ENCODE measurements around the gene TCF7L1. TPM values are rescaled to one million over a fixed set of nuclear protein-coding genes. Genes with fewer than 3 reads are reported as not detected.

TCF7L1 gene
- total RNA-seq, 2 experiments from 2014 or later, result not detected

GRCh38 chr2:85265304-85265703, 132.1 kb downstream of the TCF7L1 start:
- CTCF ChIA-PET (ENCODE audit: unreplicated experiment), result no interaction called here

GRCh38 chr2:85266146-85267041, 133.2 kb downstream of the TCF7L1 start:
- Histone ChIP-seq H3K4me2 (ENCODE audit: low read length) (no peak overlapping the region), H3K36me3 (ENCODE audit: insufficient read depth, low read length) (no peaks in the 10 kb centered on the region), H4K20me1 (ENCODE audit: insufficient read depth, low read length) (no peaks in the 10 kb centered on the region), H3K9me3 (ENCODE audit: low read length) (no peaks in the 10 kb centered on the region), H2AFZ (ENCODE audit: low read length) (no peak overlapping the region), H3K4me3 (ENCODE audit: low read depth, low read length, poor library complexity, severe bottlenecking) (no peak overlapping the region), H3K79me2 (ENCODE audit: insufficient read depth, low read depth, low read length) (no peaks in the 10 kb centered on the region), H3K9me2 (ENCODE audit: insufficient read depth, low read length) (no peaks in the 10 kb centered on the region), H3K4me1 (ENCODE audit: insufficient read depth, low read length, poor library complexity, severe bottlenecking) (no peaks in the 10 kb centered on the region), H3K27ac (ENCODE audit: low read depth, low read length, poor library complexity, severe bottlenecking) (no peak overlapping the region)
- CTCF ChIA-PET (ENCODE audit: unreplicated experiment), result interaction anchor here (0.6 kb wide), 1 partner anchor 14 kb away, joined by 3 read pairs; no protein-coding TSS in a partner anchor
- peak; percentile 78 for DNase-seq (ENCODE audit: low spot score)
- intact Hi-C loops (cut with micrococcal nuclease; ENCODE audit: unreplicated experiment), result loop anchor here (1.0 to 2.0 kb wide), 2 partner anchors 18 to 32 kb away; no protein-coding TSS in a partner anchor
- POLR2A ChIA-PET, result interaction anchor here (0.7 kb wide), 1 partner anchor 32 kb away, joined by 4 read pairs; no protein-coding TSS in a partner anchor
- peak; percentile 99 for TF ChIP-seq CTCF (conservative IDR thresholded peaks at IDR 0.05; ENCODE audit: low read length)
- TF ChIP-seq EZH2phosphoT487 (IDR thresholded peaks at IDR 0.05; ENCODE audit: borderline replicate concordance, low read depth, low read length), result no peak
- no TSS peak for BruUV-seq (replicated peaks)

More at GRCh38 chr2:85265304-85265703, 132.1 kb downstream of the TCF7L1 start:
- no peak overlapping the region for H3K27ac ChIP-seq (ENCODE audit: low read depth, low read length, poor library complexity, severe bottlenecking)
- POLR2A ChIA-PET, result no interaction called here
- no peak overlapping the region for H3K4me2 ChIP-seq (ENCODE audit: low read length)
- BruUV-seq (replicated peaks), result no TSS peak
- no peak overlapping the region for H3K4me3 ChIP-seq (ENCODE audit: low read depth, low read length, poor library complexity, severe bottlenecking)
- H3K9me3 ChIP-seq (ENCODE audit: low read length), result no peaks in the 10 kb centered on the region
- H3K79me2 ChIP-seq (ENCODE audit: insufficient read depth, low read depth, low read length), result no peaks in the 10 kb centered on the region
- intact Hi-C loops (cut with micrococcal nuclease; ENCODE audit: unreplicated experiment), result no loop called here
- no peak for DNase-seq (ENCODE audit: low spot score)
- H3K9me2 ChIP-seq (ENCODE audit: insufficient read depth, low read length), result no peaks in the 10 kb centered on the region
- H3K36me3 ChIP-seq (ENCODE audit: insufficient read depth, low read length), result no peaks in the 10 kb centered on the region
- no peaks in the 10 kb centered on the region for H3K4me1 ChIP-seq (ENCODE audit: insufficient read depth, low read length, poor library complexity, severe bottlenecking)
- no peak overlapping the region for H2AFZ ChIP-seq (ENCODE audit: low read length)
- no peak for TF ChIP-seq EZH2phosphoT487 (IDR thresholded peaks at IDR 0.05; ENCODE audit: borderline replicate concordance, low read depth, low read length)
- no peak for TF ChIP-seq CTCF (conservative IDR thresholded peaks at IDR 0.05; ENCODE audit: low read length)
- no peaks in the 10 kb centered on the region for H4K20me1 ChIP-seq (ENCODE audit: insufficient read depth, low read length)

DNA sequence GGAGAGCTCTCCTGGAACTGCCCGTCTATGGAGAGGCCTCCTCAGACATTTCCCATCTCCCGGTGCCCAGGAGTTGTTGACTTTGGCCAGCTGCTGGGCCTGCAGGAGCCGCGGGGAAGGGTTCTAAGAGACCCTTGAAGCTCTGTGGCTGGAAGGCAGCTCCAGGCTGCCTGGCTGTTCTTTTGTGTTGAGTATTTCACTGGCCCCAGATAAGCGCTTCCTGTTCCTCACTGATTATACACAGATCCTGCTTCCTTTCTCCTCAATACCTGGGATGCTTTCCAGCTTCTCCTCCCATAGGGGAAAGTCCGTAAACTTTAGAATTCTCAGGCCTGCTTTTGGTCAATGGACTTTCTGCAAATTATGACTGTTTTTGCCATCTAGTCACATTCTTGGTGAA, 136.8 kb downstream of the TCF7L1 start:
- ChIA-PET CTCF (ENCODE audit: unreplicated experiment) (no interaction called here), POLR2A (no interaction called here)
- H2AFZ ChIP-seq (ENCODE audit: low read length), result no peak overlapping the region
- no TSS peak for BruUV-seq (replicated peaks)
- no peaks in the 10 kb centered on the region for H4K20me1 ChIP-seq (ENCODE audit: insufficient read depth, low read length)
- H3K79me2 ChIP-seq (ENCODE audit: insufficient read depth, low read depth, low read length), result no peaks in the 10 kb centered on the region
- no peak overlapping the region for H3K4me3 ChIP-seq (ENCODE audit: low read depth, low read length, poor library complexity, severe bottlenecking)
- no peaks in the 10 kb centered on the region for H3K9me3 ChIP-seq (ENCODE audit: low read length)
- TF ChIP-seq CTCF (conservative IDR thresholded peaks at IDR 0.05; ENCODE audit: low read length) (no peak), EZH2phosphoT487 (IDR thresholded peaks at IDR 0.05; ENCODE audit: borderline replicate concordance, low read depth, low read length) (no peak)
- intact Hi-C loops (cut with micrococcal nuclease; ENCODE audit: unreplicated experiment), result no loop called here
- no peaks in the 10 kb centered on the region for H3K9me2 ChIP-seq (ENCODE audit: insufficient read depth, low read length)
- H3K36me3 ChIP-seq (ENCODE audit: insufficient read depth, low read length), result no peaks in the 10 kb centered on the region
- DNase-seq (ENCODE audit: low spot score), result no peak
- H3K4me1 ChIP-seq (ENCODE audit: insufficient read depth, low read length, poor library complexity, severe bottlenecking), result no peaks in the 10 kb centered on the region
- H3K27ac ChIP-seq (ENCODE audit: low read depth, low read length, poor library complexity, severe bottlenecking), result no peak overlapping the region
- no peak overlapping the region for H3K4me2 ChIP-seq (ENCODE audit: low read length)

Measured in OCI-LY7 (cell line).